CD4-positive, alpha-beta T cell treated with Interleukin-6 at 100 ng/mL for 8 hours (primary cell): ENCODE results near the gene HOXB8.
A peak's percentile ranks its signal among the peaks of the same experiment; 100 is the strongest.

Source experiments
- DNase-seq: peaks from one replicate; pipeline ENCODE4 v3.0.0-alpha.2; 2020; ENCODE audit warnings: mixed read lengths, low spot score

HOXB8 gene

DNA sequence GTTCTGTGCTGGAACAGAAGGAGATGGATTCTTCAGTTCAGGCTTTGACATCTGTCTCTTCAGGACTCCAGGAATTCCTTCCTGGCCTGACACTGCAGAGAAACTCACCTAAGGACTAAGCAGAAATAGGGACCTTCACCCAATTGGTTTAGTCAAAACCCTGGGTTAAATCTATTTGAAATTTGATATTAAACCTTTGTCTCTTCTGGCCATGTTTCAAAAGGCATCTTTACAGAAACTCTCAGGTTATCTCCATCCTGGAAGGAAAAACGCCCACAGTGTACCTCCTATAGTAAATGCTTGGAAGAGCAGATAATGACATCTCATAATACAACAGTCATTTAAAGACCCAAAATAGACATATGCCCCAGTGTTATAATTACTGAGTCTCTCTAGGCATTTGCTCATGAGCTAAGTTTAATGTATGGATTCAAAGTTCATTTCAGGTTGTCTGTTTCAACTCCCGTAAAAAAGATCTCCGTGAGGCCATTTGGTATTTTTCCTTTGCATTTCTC, 31.3 kb downstream of the HOXB8 start:
- no peak for DNase-seq

DNA sequence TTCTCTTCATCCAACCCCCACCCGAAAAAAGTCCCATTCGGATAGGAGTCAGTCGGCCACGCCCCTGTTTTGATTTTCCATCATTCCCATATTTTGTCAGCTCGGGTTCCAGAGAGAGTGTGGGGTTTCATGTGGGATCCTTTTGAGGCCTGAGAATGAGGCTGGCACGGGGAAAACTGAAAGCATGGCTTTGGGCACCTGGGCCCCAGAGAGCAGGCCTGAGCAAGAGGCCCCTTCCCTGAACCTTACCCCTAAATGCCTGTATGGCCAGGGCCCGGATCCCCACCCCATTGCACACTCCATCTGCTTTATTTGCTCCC, 32.4 kb downstream of the HOXB8 start:
- no peak for DNase-seq

DNA sequence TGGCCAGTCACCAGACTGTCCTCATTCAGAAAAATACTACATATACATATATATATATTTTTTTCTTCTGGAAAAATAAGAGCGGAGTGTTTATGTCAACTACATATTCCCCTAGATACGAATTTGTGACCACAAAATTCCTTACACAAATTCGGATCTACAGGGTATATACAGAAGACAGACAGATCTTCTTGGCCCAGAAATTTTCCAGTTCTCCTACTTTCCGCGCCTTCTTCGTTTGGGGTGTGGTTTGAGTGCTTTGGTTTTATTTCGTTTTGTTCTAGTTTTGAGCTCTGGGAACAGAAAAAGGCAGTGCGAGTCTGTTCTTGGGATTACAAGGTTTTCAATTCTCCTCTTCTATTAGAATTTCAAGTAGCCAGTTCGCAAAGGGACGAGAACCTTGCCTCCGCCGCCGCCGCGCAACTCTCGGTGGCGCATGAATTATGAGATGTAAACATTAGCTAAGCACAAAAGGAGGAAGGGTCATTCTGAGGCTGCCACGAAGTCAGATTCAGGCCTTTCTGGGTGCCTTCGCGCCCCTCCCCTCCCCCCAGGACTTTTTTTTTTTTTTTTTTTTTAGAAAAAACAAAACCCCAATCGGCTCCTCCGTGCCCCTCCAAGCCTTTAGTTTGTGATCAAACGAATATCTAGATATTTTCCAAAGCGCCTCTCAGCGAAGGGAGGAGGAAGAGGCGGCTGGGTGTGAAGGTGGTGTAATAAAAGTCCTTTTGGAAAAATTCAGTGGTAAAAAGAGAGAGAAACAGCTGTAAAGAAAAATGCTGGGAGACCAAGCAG, 35.1 kb downstream of the HOXB8 start:
- DNase-seq, result no peak

DNA sequence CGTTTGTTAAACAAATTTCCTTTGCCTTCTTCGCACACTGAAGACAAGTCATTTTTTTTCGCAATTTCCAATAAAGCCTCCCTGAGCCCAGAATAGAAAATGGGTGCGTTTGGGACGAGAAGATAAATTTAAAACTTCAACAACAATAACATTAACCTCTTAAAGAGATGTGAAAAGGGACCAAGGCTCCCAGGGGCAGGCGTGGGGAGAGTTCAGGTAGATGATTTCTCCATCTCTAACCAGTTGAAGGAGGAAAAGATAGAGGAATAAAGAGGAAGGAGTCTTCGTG, 35.7 kb downstream of the HOXB8 start:
- DNase-seq, result no peak

DNA sequence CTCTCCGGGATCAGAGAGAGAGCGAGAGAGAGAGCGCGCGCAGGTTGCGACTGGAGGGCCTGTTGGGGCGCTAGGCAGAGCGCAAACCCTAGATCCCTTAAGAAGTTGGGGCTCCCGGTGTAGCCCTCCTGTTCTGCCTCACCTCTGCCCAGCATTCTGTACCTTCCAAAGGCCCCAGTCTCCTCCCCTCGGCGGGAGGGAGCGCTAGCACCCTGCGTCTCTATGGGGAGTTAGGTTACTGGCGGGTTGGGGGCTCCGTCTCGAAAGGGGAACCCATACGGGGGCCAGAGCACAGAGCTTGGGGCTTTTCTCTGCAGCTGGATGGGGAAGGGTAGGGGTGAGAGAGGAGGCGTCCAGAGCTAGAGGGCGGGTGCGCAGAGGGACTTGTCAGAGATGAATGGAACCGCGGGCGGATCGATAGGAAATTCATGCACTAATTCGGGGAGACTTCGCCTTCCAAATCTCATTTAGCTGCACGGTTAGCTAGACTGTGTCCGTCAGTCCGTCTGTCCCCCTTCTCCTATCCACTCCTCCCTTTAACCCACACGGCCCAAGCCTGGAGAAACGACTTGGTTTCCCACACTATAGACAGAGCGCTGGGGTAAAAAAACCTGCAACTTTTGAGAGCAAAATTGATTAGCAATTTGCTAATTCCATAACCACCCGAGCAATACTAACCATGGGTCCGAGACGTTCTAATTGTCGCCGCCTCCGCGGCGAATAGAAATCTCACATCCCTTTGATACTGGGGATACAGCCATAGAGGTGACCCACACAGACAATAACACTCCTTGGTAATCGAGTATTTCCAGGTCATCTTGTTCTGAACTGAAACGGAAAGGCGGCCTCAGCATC, 36.2 kb downstream of the HOXB8 start:
- no peak for DNase-seq

DNA sequence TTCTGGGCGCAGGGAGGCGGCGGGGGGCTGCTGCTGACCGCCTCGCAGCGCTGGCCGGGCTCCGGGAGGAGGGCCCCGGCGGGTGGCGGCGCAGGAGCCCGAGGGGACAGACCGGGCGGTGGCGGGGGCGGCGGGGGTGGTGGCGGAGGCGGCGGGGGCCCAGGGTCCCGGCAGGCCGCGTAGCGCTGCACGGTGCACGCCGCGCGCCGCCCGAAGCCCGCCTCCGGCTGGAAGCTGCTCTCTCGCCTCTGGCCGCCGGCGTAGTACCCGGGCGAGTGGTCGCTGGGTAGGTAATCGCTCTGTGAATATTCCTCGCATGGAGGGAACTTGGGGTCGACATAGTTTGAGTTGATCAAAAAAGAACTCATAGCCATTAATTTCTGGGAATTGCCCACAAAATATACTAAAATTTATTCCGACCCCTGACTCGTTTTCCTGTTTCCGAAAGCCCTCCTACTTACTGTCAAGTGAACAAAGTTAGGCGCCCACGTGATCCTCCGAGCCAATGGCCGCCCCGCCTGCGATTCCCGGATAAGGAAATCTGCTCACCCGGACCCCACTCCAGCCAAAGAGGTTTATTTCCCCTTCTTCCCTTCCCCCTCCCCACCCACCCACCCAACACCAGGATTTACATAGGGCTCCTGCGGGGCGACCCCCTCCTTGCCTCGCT, 37.0 kb downstream of the HOXB8 start, which contains the start of gene HOXB4:
TSS of gene HOXB4 (minus strand) at position 405 of the 670 bp plus-strand sequence. CDS start at position 374, 31 bp downstream.
- peak; percentile 68 for DNase-seq

DNA sequence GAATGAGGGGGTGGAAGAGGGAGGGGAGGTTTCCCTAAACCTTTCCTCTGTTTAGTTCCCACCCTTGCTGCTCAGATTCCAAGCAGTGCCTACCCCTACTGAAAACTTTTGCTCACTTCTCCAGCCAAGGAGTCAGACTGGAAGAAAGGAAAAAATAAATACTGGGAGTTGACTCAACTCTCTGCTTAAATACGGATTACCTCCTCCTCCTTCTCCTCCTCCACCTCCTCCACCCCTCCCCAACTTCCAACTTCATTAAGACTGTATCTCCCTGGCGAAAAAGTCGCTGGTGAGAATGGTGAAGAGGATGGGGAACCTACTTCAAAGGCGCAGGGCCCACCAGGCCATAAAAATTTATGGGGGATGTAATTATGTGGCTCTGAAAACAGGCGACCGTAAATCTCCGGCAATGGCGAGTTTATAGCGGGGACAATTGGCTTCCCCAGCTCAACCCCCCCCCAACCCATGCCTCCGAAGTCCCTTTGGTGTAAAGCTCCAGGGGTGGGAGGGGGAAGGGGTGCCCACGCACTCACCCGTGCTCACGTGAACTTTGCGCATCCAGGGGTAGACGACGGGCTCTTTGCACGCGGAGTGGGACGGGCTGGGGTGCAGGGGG, 37.7 kb downstream of the HOXB8 start:
- DNase-seq, result no peak

DNA sequence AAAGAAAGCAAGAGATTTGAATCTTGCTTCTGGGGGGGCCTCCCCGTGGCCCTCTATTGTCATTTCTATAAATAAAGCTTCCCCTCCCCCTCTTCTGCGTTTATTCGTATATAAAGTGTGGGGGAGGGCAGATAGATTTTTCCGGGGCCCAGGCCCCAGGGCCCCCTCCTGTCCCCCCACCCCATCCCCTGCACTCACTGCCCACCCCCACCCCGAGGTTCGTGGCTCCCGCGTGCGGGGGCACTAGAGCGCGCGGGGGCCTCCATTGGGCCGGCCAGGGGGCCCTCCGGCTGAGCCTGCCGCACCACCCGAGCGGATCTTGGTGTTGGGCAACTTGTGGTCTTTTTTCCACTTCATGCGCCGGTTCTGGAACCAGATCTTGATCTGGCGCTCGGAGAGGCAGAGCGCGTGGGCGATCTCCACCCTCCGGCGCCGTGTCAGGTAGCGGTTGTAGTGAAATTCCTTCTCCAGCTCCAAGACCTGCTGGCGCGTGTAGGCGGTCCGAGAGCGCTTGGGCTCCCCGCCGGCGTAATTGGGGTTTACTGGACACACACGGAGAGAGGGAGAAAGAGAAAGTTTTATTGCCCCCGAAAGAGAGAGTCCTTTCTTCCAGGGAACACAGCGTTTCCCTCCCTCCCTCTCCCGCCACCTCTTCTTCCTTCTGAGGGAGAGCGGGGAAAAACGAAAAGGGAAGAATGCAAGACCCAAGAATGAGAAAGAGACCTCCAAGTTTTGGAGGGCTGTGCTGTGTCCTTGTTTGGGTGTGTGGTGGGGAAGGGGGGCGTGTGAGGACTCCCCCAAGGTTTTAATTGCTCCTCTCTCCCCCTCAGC, 38.4 kb downstream of the HOXB8 start:
- no peak for DNase-seq

DNA sequence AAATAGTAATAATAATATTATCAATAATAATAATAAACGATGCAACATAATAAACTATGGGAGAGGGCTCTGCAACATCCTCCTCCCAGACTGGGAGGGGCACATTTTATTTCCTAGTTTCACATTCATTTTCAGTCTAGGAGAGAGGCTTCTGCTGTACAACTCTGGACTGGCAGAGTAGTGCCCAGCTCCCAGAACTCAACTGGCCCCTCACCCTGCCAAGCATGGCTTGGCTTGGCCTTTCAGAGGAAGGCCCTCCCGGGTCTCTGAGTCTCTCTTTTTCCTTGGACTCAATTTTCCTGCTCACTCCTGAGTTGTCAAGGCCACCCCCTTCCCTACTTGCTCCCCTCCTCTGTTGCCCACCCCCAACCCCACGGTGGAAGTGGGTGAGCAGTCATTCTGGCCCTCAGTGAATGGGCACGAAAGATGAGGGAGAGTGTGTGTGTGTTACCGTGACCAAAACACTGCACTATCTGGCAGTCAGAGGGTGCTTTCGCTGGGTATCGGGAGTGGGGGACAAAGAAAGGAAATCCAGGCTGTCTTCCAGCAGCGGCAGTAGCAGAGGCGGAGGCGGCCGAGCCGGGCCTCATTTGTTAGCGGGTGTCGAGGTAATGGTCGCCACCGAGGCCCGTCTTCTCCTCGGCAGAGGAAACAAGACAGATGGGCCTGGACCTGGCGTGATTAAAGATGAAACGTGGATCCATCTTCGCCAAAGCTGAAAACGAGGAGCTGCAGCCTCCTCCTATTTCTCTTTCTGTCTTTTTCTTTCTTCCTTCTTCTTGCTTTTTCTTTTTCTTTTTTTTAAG, 39.2 kb downstream of the HOXB8 start:
- DNase-seq, result no peak

DNA sequence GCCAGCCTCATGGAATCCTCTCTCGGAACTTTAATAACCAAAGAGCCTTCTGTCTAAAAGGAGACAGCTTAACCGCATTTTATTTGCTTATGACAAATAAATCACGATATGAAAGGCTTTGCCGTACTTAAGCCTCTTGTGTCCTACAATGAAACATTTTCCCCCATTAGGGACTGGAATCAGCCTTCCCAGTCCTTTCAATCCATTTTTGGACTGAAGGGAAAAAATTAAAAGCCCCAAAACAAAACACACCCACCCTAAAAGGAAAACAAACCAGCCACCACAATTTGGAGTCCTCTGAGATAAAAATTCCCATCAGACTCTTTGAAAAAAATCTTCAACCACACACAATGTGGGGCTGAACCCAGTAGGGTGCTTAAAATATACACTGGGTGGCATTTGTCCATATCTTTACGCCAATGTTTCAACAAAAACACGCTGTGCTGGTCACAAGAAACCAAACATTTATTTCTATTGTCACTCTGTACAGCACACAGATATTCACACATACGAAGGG, 40.0 kb downstream of the HOXB8 start:
- no peak for DNase-seq

DNA sequence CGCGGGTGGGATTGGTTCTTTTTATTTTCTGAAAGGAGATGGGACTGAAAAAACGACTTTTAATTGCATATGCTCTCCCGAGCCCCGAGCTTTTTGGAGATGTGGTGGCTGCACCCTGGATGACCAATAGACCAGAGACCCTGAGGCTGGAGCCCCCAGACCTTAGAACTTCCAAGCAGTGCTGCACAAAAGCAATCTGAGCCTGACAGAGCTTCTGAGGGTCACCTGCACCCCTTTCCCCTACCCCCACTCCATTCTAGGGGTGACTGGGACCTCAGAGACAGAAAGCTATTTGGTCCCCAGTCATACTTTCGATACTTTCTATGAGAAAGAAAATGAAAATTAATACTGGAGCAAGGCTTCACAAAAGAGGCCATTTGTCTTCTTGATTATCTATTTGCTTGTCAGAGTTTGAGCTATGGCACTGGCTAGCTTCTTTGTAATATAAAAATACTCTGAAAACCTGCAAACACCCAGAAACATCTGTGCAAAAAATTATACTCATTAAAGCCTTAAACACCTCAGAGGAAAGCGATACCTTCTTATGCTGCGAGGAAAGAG, 40.5 kb downstream of the HOXB8 start:
- no peak for DNase-seq

DNA sequence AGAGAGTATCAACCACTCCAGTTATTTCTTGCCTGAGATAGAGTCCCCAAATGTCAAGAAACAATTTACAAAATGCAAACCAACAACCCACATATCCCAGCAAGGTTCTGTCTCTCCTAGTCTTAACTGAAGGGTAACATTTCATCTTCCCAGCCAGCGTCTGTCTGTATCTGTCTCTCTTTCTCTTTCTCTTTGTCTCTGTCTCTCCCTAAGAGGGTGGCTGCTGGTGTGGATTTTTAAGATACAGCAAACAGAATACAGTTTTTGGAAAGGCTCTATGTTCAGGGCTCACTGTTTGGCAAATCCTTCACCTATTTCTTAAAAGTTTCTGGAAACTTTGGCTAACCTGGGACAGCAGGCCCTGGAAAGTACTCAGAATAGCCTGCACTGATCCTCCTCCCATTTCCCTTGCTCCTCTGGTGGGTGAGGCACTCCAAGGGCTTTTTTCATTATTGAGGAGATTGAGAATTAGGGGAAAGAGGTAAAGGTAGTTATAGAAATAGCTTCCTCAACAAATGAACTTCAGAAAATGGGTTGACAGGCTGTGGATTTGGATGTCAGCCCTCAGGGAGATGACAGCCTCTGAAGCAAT, 43.2 kb downstream of the HOXB8 start:
- DNase-seq, result no peak

DNA sequence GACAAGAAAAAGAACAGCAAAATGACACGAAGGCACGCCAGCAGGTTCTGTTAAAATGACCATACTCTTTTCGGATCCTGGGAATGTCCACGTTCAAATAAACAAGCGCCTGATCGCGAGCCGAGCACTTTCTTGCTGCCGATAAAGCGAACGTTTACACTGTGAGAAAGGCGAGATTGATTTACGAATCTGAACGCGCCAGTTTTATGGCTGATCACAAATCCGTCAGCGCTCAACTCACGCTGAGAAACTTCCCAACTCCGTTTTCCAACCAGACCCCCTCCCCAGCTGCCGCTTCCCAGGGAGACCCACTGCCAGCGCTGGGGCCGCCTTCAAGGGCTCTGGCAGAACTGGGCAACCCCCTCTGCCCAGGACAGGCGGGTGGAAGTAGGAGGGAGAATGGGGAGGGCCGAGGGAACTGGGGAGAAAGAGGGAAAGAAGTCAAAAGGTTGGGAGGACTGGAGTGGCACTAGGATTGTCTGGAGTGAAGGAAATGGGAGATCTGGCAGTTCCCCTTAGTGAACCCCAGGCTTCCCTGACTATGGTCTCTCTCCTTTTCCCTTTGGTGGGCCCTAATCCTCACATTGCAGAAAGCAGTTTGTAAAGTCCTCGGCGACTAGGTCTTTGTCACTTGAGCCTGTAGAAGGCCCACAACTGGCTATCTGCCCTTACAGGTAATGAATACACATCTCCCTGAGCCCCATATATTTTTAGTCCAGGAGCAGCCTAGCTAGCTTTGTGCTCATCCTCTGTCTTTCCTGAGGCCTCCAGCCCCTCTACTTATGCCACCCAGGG, 43.9 kb downstream of the HOXB8 start:
- no peak for DNase-seq

DNA sequence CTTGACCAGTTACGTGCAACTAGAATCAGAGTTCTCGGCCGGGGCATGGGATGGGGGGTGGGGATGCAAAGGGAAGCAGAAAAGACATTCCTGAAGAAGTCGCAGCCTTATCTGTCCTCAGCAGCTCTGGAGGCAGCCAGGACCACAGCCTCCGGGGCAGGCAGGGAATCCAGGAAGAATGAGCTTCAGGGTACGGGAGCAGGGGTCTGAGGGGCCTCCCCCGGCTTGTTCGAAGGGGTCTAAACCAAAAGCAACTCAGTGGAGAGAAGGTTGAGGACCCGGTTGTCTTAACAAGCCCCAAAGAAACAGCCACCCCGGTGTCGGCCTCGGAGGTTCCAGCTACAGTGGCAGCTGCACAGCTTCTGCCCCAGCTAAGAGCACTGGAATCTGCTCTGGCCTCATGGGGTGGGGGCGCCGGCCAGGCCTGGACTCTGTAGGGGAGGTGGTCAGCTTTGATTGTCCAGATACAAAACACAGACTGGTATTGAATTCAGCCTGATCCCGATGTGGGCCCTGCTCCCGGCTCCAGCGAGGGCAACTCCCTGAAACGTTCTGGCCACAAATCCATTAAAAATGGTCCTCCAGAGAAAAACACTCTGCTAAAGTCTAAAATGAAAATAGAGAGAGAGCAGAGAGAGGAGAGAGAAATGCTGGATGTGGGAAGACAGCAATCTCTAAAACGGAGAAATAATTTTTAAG, 44.6 kb downstream of the HOXB8 start:
- no peak for DNase-seq

DNA sequence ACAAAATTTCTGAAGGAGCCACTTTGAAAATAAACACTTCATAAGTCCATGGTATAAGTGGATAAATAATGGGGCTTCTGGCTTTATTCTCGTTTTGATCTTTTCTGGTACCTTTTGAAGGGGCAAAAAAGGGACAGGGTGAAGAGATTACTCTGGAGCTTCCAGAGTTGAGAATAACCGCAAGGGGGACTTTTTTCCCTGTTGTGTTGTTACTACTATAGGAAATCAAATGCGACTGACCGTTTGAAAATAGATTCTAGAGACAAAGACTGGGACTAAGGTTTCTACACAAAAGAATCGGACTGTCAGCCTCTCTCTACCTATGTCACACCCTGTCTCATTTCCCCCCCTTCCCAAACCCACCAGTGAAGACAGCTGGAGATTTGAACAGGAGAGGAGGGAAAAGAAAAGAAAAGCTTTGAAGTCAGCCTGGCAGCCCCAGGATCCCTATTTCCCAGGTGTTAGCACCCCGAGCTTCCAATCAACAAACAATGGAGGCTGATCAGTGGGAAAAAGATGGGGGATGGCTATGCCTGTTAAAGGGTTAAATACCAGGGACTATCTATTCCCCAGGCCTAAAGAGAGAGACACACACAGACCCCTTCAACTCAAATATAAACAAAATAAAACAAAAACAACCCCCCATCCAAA, 45.3 kb downstream of the HOXB8 start:
- DNase-seq, result no peak

DNA sequence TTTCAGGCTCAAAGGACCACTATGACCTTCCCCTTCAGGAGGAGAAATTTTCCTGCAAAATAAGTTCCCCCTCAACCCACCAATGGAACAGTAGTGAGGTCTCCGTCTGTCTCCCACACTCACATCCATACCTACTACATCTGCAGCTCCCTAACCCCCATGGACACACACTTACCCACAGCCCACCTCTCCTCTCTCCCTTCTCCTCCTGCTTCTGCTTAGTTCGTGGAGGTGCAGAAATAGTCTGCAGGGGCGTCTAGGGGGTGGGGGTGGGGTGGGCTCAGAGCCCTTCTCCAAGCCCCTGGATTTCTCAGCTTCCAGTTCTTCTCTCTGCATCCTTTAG, 45.9 kb downstream of the HOXB8 start:
- no peak for DNase-seq

DNA sequence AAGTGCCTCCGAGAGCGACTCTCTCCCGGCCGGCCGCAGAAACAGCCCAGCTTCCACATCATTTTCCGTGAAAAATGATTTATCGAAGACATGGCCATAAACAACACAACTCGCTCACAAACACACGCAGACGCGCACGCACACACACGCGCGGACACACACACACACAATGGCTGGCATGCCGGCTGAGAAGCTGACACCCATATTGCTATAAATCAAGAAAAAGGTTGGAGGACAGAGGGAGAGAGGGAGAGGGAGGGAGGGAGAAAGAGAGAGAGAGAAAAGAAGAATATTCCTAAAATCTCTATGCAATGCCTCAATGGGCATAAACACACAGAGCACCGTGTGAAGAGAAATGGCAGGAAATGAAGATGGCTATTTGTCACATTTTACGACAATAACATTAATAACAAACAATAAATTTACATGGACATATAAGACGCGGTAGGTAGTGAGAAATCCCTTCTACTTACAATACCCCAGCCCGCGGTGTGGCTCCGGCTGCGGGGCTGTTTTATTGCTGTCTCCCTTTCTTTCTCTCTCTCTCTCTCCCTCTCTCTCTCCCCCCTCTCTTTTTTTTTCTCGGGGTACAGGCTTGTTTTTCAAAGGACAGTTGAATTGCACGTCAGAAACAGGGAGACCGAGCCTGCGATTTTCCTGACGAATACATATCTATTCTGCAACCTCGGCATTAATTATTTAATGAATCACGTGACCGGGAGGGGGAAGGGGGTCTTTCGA, 46.4 kb downstream of the HOXB8 start:
- no peak for DNase-seq
